ENCODE data around the gene TFDP2. TPM values are rescaled to one million over a fixed set of nuclear protein-coding genes. Genes with fewer than 3 reads are reported as not detected.
"Not testable (repeated sequence)": the region's sequence is repeated elsewhere in the genome, so short reads cannot be mapped to it uniquely, and the experiment has no call there.

TFDP2 gene
- total RNA-seq, 4 donors from 2014 or later = 41.9 to 134 (median 47.3) TPM

- H3K9me3 ChIP-seq = no peaks in the 10 kb centered on the region
- TF ChIP-seq CTCF (IDR thresholded peaks at IDR 0.05) (no peak), EP300 (IDR thresholded peaks at IDR 0.05) (no peak), POLR2AphosphoS5 (IDR thresholded peaks at IDR 0.05) (no peak), POLR2A (IDR thresholded peaks at IDR 0.05; ENCODE audit: low read depth) (no peak)
- peaks cover 0 to 10% (median 3%) of the 10 kb centered on the region in 4 donors for H3K4me1 ChIP-seq
- 94% methylated on average over 8 of the region's 8 CpGs for WGBS
- peaks cover 0 to 4% (median 0%) of the 10 kb centered on the region in 4 donors for H3K36me3 ChIP-seq
- no peak overlapping the region for H3K4me3 ChIP-seq
- H3K27ac ChIP-seq (replicated peaks in 1 of 4) = no peak overlapping the region
- intact Hi-C loops (cut with DNase I) = no loop called here
- H3K27me3 ChIP-seq = no peaks in the 10 kb centered on the region
- DNase-seq (ENCODE audit: extremely low spot score) = no peak
Observed at GRCh38 chr3:142007710-142008399, 141.5 kb downstream of the TFDP2 start.

GRCh38 chr3:142004957-142005356 is 144.4 kb downstream of the TFDP2 start:
- H3K27ac ChIP-seq (replicated peaks in 1 of 4); intact Hi-C loops (cut with DNase I); H3K36me3 ChIP-seq; H3K4me1 ChIP-seq; H3K27me3 ChIP-seq; H3K4me3 ChIP-seq; DNase-seq (ENCODE audit: extremely low spot score); H3K9me3 ChIP-seq: not testable (repeated sequence)
- WGBS = 93% methylated on average over 7 of the region's 7 CpGs

GRCh38 chr3:142004025-142004424 is 145.3 kb downstream of the TFDP2 start:
- peaks cover 0 to 4% (median 0%) of the 10 kb centered on the region in 4 donors for H3K36me3 ChIP-seq
- no peak for TF ChIP-seq POLR2AphosphoS5 (IDR thresholded peaks at IDR 0.05)
- TF ChIP-seq EP300 (IDR thresholded peaks at IDR 0.05) = no peak
- TF ChIP-seq CTCF (IDR thresholded peaks at IDR 0.05) = no peak
- no peak for TF ChIP-seq POLR2A (IDR thresholded peaks at IDR 0.05; ENCODE audit: low read depth)
- H3K27ac ChIP-seq (replicated peaks in 1 of 4) = no peak overlapping the region
- peaks cover 0 to 10% (median 1%) of the 10 kb centered on the region in 4 donors for H3K4me1 ChIP-seq
- H3K27me3 ChIP-seq = no peaks in the 10 kb centered on the region
- DNase-seq (ENCODE audit: extremely low spot score) = no peak
- intact Hi-C loops (cut with DNase I) = no loop called here
- no peaks in the 10 kb centered on the region for H3K9me3 ChIP-seq
- H3K4me3 ChIP-seq = no peak overlapping the region

- TF ChIP-seq EP300 (IDR thresholded peaks at IDR 0.05) (no peak), POLR2A (IDR thresholded peaks at IDR 0.05; ENCODE audit: low read depth) (no peak), CTCF (IDR thresholded peaks at IDR 0.05) (no peak), POLR2AphosphoS5 (IDR thresholded peaks at IDR 0.05) (no peak)
- intact Hi-C loops (cut with DNase I) = no loop called here
- peaks cover 0 to 10% (median 0%) of the 10 kb centered on the region in 4 donors for H3K4me1 ChIP-seq
- 100% methylated on average over 3 of the region's 3 CpGs for WGBS
- no peaks in the 10 kb centered on the region for H3K27me3 ChIP-seq
- H3K27ac ChIP-seq (replicated peaks in 1 of 4) = no peak overlapping the region
- no peak for DNase-seq (ENCODE audit: extremely low spot score)
- no peaks in the 10 kb centered on the region for H3K9me3 ChIP-seq
- peaks cover 0 to 4% (median 0%) of the 10 kb centered on the region in 4 donors for H3K36me3 ChIP-seq
- H3K4me3 ChIP-seq = no peak overlapping the region
Observed at GRCh38 chr3:142003291-142003690, 146.1 kb downstream of the TFDP2 start.

- 96% methylated on average over 2 of the region's 2 CpGs for WGBS
Observed at GRCh38 chr3:142000325-142000870, 148.9 kb downstream of the TFDP2 start.

More at GRCh38 chr3:142000325-142000870, 148.9 kb downstream of the TFDP2 start:
- Histone ChIP-seq H3K27me3 (no peaks in the 10 kb centered on the region), H3K9me3 (no peaks in the 10 kb centered on the region), H3K4me3 (no peak overlapping the region), H3K27ac (replicated peaks in 1 of 4) (no peak overlapping the region), H3K4me1 (peaks cover 0 to 27% (median 13%) of the 10 kb centered on the region in 4 donors), H3K36me3 (peaks cover 0 to 4% (median 0%) of the 10 kb centered on the region in 4 donors)
- intact Hi-C loops (cut with DNase I) = no loop called here
- DNase-seq (ENCODE audit: extremely low spot score) = no peak
- TF ChIP-seq POLR2AphosphoS5 (IDR thresholded peaks at IDR 0.05) (no peak), EP300 (IDR thresholded peaks at IDR 0.05) (no peak), CTCF (IDR thresholded peaks at IDR 0.05) (no peak), POLR2A (IDR thresholded peaks at IDR 0.05; ENCODE audit: low read depth) (no peak)

All from esophagus muscularis mucosa (tissue), 4 donors.